ENCODE measurements around the gene STEAP1B. TPM values are rescaled to one million over a fixed set of nuclear protein-coding genes. Genes with fewer than 3 reads are reported as not detected.

The STEAP1B gene
- total RNA-seq, 1 experiment from 2014 or later = 0.27 TPM

DNA sequence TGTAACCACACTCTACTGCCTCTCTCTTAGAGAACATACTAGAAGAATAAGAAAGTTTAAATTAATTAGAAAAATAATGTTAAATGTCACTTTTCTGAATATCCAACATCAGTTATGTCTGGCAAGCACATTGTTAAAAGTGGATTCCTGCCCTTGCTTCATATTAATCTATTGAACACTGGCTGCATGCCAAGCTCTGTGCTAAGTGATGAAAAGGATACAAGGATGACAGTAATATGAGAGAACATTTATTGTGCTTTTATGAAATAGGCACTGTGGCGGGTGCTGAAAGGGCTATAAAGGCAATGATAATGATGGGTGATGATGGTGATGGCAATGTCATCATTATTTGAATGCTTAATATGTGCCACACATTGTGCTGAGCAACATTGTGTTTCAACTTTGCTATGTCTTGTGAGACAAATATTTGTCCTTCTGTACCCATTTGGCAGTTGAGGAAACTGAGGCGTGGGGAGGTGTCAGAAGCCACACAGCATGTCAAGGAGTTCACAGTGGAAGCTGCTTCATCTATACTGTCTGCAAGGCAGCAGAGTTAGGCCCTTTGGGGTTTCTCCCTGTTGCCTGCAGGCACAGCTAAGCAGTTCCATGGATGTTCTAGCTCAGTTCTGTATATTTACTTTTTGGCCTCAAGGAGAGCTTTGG is 78.9 kb downstream of the STEAP1B start (continued):
- TF ChIP-seq SRF (IDR thresholded peaks at IDR 0.05; ENCODE audit: low read depth) (no peak), RAD21 (IDR thresholded peaks at IDR 0.05; ENCODE audit: low read depth) (no peak), FOSL1 (IDR thresholded peaks at IDR 0.05; ENCODE audit: low read depth) (no peak)
- TF ChIP-seq, protein P1, sequence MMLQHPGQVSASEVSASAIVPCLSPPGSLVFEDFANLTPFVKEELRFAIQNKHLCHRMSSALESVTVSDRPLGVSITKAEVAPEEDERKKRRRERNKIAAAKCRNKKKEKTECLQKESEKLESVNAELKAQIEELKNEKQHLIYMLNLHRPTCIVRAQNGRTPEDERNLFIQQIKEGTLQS (IDR thresholded peaks at IDR 0.05) = no peak

DNA sequence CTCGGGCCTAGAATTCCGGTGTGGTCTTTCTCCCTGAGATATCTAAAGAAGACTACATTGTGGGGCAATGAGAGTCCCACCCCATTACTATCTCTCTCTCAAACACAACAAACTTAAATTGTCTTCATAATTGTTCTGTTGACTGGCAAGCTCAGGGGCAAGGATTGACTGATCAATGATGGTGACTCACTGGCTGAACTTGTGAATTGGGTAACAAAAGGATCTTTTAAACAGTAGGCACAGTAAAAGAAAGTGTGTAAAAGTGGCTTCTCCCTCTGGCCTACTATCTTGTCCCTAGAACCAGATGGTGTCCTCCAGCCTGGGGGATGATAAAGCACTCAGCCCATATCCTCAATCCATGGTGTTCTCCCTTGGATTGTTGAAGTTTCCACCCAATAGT is 80.0 kb downstream of the STEAP1B start:
- ChIA-PET CTCF (no interaction called here), RAD21 (ENCODE audit: low non-redundant PET in 1 of 2, low total read pairs in 2 of 2, uncharacterized antibody in 2 of 2, unreplicated experiment in 2 of 2) (no interaction called here), POLR2A (no interaction called here)
- Histone ChIP-seq H3K36me3 (ENCODE audit: control insufficient read depth in 1 of 2, insufficient read depth in 2 of 2, low read length in 2 of 2) (no peaks in the 10 kb centered on the region), H3K4me2 (ENCODE audit: low read length) (no peak overlapping the region), H3K27ac (ENCODE audit: low read depth, low read length) (no peak overlapping the region), H3K79me2 (ENCODE audit: insufficient read depth, low read length) (no peaks in the 10 kb centered on the region), H3K4me3 (replicated peaks in 1 of 2; ENCODE audit: low read depth in 1 of 2, low read length in 2 of 2) (no peak overlapping the region), H3K4me1 (ENCODE audit: control insufficient read depth in 1 of 2, insufficient read depth in 2 of 2, low read length in 2 of 2) (no peaks in the 10 kb centered on the region), H4K20me1 (ENCODE audit: insufficient read depth) (no peaks in the 10 kb centered on the region), H3K9me3 (ENCODE audit: control insufficient read depth in 1 of 2, insufficient read depth in 1 of 2, low read depth in 1 of 2, low read length in 2 of 2) (no peaks in the 10 kb centered on the region), H3K27me3 (ENCODE audit: insufficient read depth, low read length) (no peaks in the 10 kb centered on the region), H3K9me2 (ENCODE audit: insufficient read depth) (no peaks in the 10 kb centered on the region), H3K9ac (ENCODE audit: low read length) (no peak overlapping the region), H2AFZ (ENCODE audit: low read depth, low read length, poor library complexity, severe bottlenecking) (no peak overlapping the region)
- DNase-seq (ENCODE audit: low read depth, low spot score) (no peak), ATAC-seq (no peak)
- intact Hi-C loops (cut with micrococcal nuclease) = no loop called here
- BruUV-seq (replicated peaks) = no TSS peak
- TF ChIP-seq ELF1 (IDR thresholded peaks at IDR 0.05; ENCODE audit: borderline replicate concordance, low read depth) (no peak), SIN3A (IDR thresholded peaks at IDR 0.05; ENCODE audit: low read depth) (no peak), FOSL1 (IDR thresholded peaks at IDR 0.05; ENCODE audit: low read depth) (no peak), EGR1 (IDR thresholded peaks at IDR 0.05; ENCODE audit: low read depth) (no peak), ZNF274 (IDR thresholded peaks at IDR 0.05; ENCODE audit: low read depth, low read length) (no peak), SP1 (IDR thresholded peaks at IDR 0.05; ENCODE audit: low read depth) (no peak), CEBPB (IDR thresholded peaks at IDR 0.05; ENCODE audit: low read depth) (no peak), CBX3 (IDR thresholded peaks at IDR 0.05; ENCODE audit: low read depth) (no peak), EZH2phosphoT487 (IDR thresholded peaks at IDR 0.05; ENCODE audit: borderline replicate concordance) (no peak)
- TF ChIP-seq, protein P1 (IDR thresholded peaks at IDR 0.05) = no peak
- TF ChIP-seq, protein P2, sequence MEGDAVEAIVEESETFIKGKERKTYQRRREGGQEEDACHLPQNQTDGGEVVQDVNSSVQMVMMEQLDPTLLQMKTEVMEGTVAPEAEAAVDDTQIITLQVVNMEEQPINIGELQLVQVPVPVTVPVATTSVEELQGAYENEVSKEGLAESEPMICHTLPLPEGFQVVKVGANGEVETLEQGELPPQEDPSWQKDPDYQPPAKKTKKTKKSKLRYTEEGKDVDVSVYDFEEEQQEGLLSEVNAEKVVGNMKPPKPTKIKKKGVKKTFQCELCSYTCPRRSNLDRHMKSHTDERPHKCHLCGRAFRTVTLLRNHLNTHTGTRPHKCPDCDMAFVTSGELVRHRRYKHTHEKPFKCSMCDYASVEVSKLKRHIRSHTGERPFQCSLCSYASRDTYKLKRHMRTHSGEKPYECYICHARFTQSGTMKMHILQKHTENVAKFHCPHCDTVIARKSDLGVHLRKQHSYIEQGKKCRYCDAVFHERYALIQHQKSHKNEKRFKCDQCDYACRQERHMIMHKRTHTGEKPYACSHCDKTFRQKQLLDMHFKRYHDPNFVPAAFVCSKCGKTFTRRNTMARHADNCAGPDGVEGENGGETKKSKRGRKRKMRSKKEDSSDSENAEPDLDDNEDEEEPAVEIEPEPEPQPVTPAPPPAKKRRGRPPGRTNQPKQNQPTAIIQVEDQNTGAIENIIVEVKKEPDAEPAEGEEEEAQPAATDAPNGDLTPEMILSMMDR (IDR thresholded peaks at IDR 0.05 in 2 of 3, conservative IDR thresholded peaks at IDR 0.05 in 1 of 3; ENCODE audit: borderline replicate concordance in 1 of 3, insufficient read depth in 1 of 3, low read depth in 2 of 3, low read length in 2 of 3) = no peak
- TF ChIP-seq, protein P3, sequence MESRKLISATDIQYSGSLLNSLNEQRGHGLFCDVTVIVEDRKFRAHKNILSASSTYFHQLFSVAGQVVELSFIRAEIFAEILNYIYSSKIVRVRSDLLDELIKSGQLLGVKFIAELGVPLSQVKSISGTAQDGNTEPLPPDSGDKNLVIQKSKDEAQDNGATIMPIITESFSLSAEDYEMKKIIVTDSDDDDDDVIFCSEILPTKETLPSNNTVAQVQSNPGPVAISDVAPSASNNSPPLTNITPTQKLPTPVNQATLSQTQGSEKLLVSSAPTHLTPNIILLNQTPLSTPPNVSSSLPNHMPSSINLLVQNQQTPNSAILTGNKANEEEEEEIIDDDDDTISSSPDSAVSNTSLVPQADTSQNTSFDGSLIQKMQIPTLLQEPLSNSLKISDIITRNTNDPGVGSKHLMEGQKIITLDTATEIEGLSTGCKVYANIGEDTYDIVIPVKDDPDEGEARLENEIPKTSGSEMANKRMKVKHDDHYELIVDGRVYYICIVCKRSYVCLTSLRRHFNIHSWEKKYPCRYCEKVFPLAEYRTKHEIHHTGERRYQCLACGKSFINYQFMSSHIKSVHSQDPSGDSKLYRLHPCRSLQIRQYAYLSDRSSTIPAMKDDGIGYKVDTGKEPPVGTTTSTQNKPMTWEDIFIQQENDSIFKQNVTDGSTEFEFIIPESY (IDR thresholded peaks at IDR 0.05; ENCODE audit: extremely low read depth, insufficient replicate concordance, low read length) = no peak

Data from HCT116 (cell line).